DOHH2 (cell line): ENCODE data around the gene LMTK2.

Experiments
- H3F3A ChIP-seq: fragments of 200-600 bp; sonication (generic), shearing (Covaris generic); 2 replicates; pipeline ENCODE4 v1.6.0; 2016; ENCODE audit warnings: antibody characterized with exemption, mild to moderate bottlenecking; ENCODE audit not compliant: control insufficient read depth, insufficient read depth
- H3K27ac ChIP-seq: fragments of 200-600 bp; sonication (generic); 2 replicates; pipeline ENCODE4 v1.5.1; 2014; ENCODE audit warnings: low read depth, mild to moderate bottlenecking, low read length, moderate library complexity
- H3K27me3 ChIP-seq: fragments of 200-600 bp; sonication (generic); 2 replicates; pipeline ENCODE4 v1.6.1; 2014; ENCODE audit warnings: mild to moderate bottlenecking, low read length, mixed read lengths; ENCODE audit not compliant: control insufficient read depth
- H3K36me3 ChIP-seq: fragments of 200-600 bp; sonication (generic); 2 replicates; pipeline ENCODE4 v1.6.1; 2014; ENCODE audit warnings: mild to moderate bottlenecking, low read length, moderate library complexity, mixed read lengths; ENCODE audit not compliant: control insufficient read depth
- H3K4me1 ChIP-seq: fragments of 200-600 bp; sonication (generic); 2 replicates; pipeline ENCODE4 v1.6.1; 2014; ENCODE audit warnings: mild to moderate bottlenecking, low read length, mixed read lengths; ENCODE audit not compliant: control insufficient read depth
- H3K4me2 ChIP-seq: fragments of 200-600 bp; sonication (generic); 2 replicates; pipeline ENCODE4 v1.6.0; 2014; ENCODE audit warnings: mild to moderate bottlenecking, low read length, moderate library complexity
- H3K4me3 ChIP-seq: fragments of 200-600 bp; sonication (generic); 2 replicates; pipeline ENCODE4 v1.5.1; 2014; ENCODE audit warnings: mild to moderate bottlenecking, low read length, mixed read lengths
- H3K79me2 ChIP-seq: fragments of 200-600 bp; sonication (generic); 2 replicates; pipeline ENCODE4 v1.6.1; 2014; ENCODE audit warnings: mild to moderate bottlenecking, low read length, mixed read lengths; ENCODE audit not compliant: control insufficient read depth
- H3K9me2 ChIP-seq: fragments of 200-600 bp; sonication (generic); replicated peaks from 2 replicates; pipeline ENCODE4 v1.6.1; 2014; ENCODE audit warnings: mild to moderate bottlenecking, low read length, mixed read lengths; ENCODE audit not compliant: control insufficient read depth
- H3K9me3 ChIP-seq: fragments of 200-600 bp; sonication (generic); 2 replicates; pipeline ENCODE4 v1.6.1; 2014; ENCODE audit warnings: antibody characterized with exemption, low read length, mixed read lengths; ENCODE audit not compliant: control insufficient read depth, insufficient read depth
- H4K20me1 ChIP-seq: fragments of 200-600 bp; sonication (generic); 2 replicates; pipeline ENCODE4 v1.6.0; 2014; ENCODE audit warnings: low read depth, mild to moderate bottlenecking, antibody characterized with exemption, low read length, moderate library complexity; ENCODE audit not compliant: control insufficient read depth, insufficient read depth
- CTCF ChIP-seq: fragments of 200-600 bp; sonication (generic); IDR thresholded peaks from one replicate; pipeline ENCODE4 v1.5.1; 2014; ENCODE audit warnings: antibody characterized with exemption, mild to moderate bottlenecking, low read depth, low read length; ENCODE audit not compliant: poor library complexity, severe bottlenecking
- EZH2phosphoT487 ChIP-seq: fragments of 200-600 bp; sonication (generic); IDR thresholded peaks from 2 replicates; pipeline ENCODE4 v1.6.1; 2017; ENCODE audit warnings: borderline replicate concordance, mild to moderate bottlenecking, antibody characterized with exemption, low read length, moderate library complexity, mixed read lengths

The LMTK2 gene

GRCh38 chr7:98227939-98228338, 121.3 kb downstream of the LMTK2 start:
- Histone ChIP-seq H3K4me3 (no peak overlapping the region), H3K79me2 (no peaks in the 10 kb centered on the region), H3K4me2 (no peak overlapping the region), H3K4me1 (no peaks in the 10 kb centered on the region), H3K9me2 (no peaks in the 10 kb centered on the region), H3K36me3 (no peaks in the 10 kb centered on the region), H3K27ac (no peak overlapping the region), H3K9me3 (no peaks in the 10 kb centered on the region), H3K27me3 (no peaks in the 10 kb centered on the region), H3F3A (no peaks in the 10 kb centered on the region), H4K20me1 (peaks cover 5% of the 10 kb centered on the region; the same call in 1 of the 2 replicates)
- TF ChIP-seq EZH2phosphoT487 (no peak), CTCF (no peak)

DNA sequence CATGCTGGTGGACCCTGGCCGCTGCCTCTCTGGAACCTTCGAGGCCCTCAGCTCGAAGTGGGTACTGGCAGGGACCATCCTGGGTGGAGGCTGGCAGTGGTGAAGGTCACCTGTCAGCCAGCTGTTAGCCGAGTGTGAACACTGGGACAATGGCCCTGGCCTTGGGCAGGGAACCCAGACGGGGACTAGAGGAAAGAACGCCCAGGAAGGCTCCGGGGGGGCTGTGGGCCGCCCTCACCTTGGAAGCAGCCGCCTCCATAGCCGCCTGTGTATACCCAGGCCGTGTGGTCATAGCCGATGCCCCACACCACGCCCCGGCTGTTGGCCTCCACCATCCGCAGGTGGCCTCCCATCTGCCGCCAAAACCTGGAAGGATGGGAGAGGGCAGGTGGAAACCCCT, 122.1 kb downstream of the LMTK2 start:
- Histone ChIP-seq H3K36me3 (no peaks in the 10 kb centered on the region), H4K20me1 (0 out of 2 replicates have a peak, but pooled peaks cover 4% of the 10 kb centered on the region), H3K27me3 (no peaks in the 10 kb centered on the region), H3K27ac (no peak overlapping the region), H3F3A (no peaks in the 10 kb centered on the region), H3K4me1 (no peaks in the 10 kb centered on the region), H3K79me2 (no peaks in the 10 kb centered on the region), H3K9me3 (no peaks in the 10 kb centered on the region), H3K4me3 (no peak overlapping the region), H3K4me2 (no peak overlapping the region), H3K9me2 (no peaks in the 10 kb centered on the region)
- TF ChIP-seq EZH2phosphoT487, result no peak
- TF ChIP-seq CTCF, result no peak

- Histone ChIP-seq H3K4me1 (no peaks in the 10 kb centered on the region), H3K9me2 (no peaks in the 10 kb centered on the region), H3K4me3 (no peak overlapping the region), H3F3A (no peaks in the 10 kb centered on the region), H4K20me1 (0 out of 2 replicates have a peak, but pooled peaks cover 4% of the 10 kb centered on the region), H3K4me2 (no peak overlapping the region), H3K9me3 (no peaks in the 10 kb centered on the region), H3K27me3 (no peaks in the 10 kb centered on the region), H3K27ac (no peak overlapping the region), H3K36me3 (no peaks in the 10 kb centered on the region), H3K79me2 (no peaks in the 10 kb centered on the region)
- TF ChIP-seq CTCF (no peak), EZH2phosphoT487 (no peak)
Observed at GRCh38 chr7:98229441-98229840, 122.8 kb downstream of the LMTK2 start.
